SK-N-SH treated with all-trans-retinoic acid at 6 μM for 48 hours (cell line): ENCODE data around the gene ODAD2.

Experiments
- ATAC-seq: fragments of 200-7000 bp; cut with Tn5 transposase; 3 replicates; pipeline ENCODE4 v1.9.1; 2020; ENCODE audit warnings: mild to moderate bottlenecking, moderate library complexity
- ARNTL ChIP-seq: fragments of 450-650 bp; formaldehyde crosslinking; IDR thresholded peaks from 2 replicates; pipeline ENCODE4 v1.5.0; 2020; ENCODE audit warnings: low read depth, mild to moderate bottlenecking, moderate library complexity, borderline replicate concordance
- BACH2 ChIP-seq: fragments of 250-450 bp; sonication (Bioruptor Pico); IDR thresholded peaks from 2 replicates; pipeline ENCODE4 v1.9.0; 2021; ENCODE audit warnings: mild to moderate bottlenecking, borderline replicate concordance
- CREB5 ChIP-seq: fragments of 250-450 bp; sonication (Bioruptor Pico); IDR thresholded peaks from 2 replicates; pipeline ENCODE4 v1.5.1; 2020; ENCODE audit warnings: low read depth, mild to moderate bottlenecking, moderate library complexity
- CSDC2 ChIP-seq: fragments of 250-450 bp; sonication (Bioruptor Pico); IDR thresholded peaks from 2 replicates; pipeline ENCODE4 v1.5.0; 2020; ENCODE audit warnings: mild to moderate bottlenecking, moderate library complexity
- ESRRG ChIP-seq: fragments of 250-450 bp; sonication (Bioruptor Pico); IDR thresholded peaks from 2 replicates; pipeline ENCODE4 v1.6.1; 2021; ENCODE audit warnings: mild to moderate bottlenecking
- GLIS3 ChIP-seq: fragments of 250-450 bp; sonication (Bioruptor Pico); IDR thresholded peaks from 2 replicates; pipeline ENCODE4 v1.5.0; 2020; ENCODE audit warnings: mild to moderate bottlenecking, moderate library complexity
- PATZ1 ChIP-seq: fragments of 250-450 bp; sonication (Bioruptor Pico); IDR thresholded peaks from 2 replicates; pipeline ENCODE4 v1.8.0; 2020; ENCODE audit warnings: mild to moderate bottlenecking, moderate library complexity, borderline replicate concordance
- POU6F1 ChIP-seq: fragments of 250-450 bp; sonication (Bioruptor Pico); IDR thresholded peaks from 2 replicates; pipeline ENCODE4 v1.8.0; 2021; ENCODE audit warnings: low read depth, mild to moderate bottlenecking, moderate library complexity, borderline replicate concordance
- PPARA ChIP-seq: fragments of 250-450 bp; sonication (Bioruptor Pico); IDR thresholded peaks from 2 replicates; pipeline ENCODE4 v1.5.0; 2020; ENCODE audit warnings: mild to moderate bottlenecking, borderline replicate concordance
- RARB ChIP-seq: fragments of 250-450 bp; sonication (Bioruptor Pico); IDR thresholded peaks from 2 replicates; pipeline ENCODE4 v1.8.0; 2021; ENCODE audit warnings: mild to moderate bottlenecking, moderate library complexity
- SNAI2 ChIP-seq: fragments of 250-450 bp; sonication (Bioruptor Pico); IDR thresholded peaks from 2 replicates; pipeline ENCODE4 v1.5.0; 2020; ENCODE audit warnings: mild to moderate bottlenecking, moderate library complexity
- TCF4 ChIP-seq: fragments of 250-450 bp; sonication (Bioruptor Pico); IDR thresholded peaks from 2 replicates; pipeline ENCODE4 v1.8.0; 2021; ENCODE audit warnings: mild to moderate bottlenecking, moderate library complexity, borderline replicate concordance
- TOX ChIP-seq: fragments of 250-450 bp; sonication (Bioruptor Pico); IDR thresholded peaks from 2 replicates; pipeline ENCODE4 v1.8.0; 2021; ENCODE audit warnings: mild to moderate bottlenecking, moderate library complexity, borderline replicate concordance
- TSHZ2 ChIP-seq: fragments of 250-450 bp; sonication (Bioruptor Pico); IDR thresholded peaks from 2 replicates; pipeline ENCODE4 v1.5.0; 2020; ENCODE audit warnings: mild to moderate bottlenecking, moderate library complexity
- ZFP3 ChIP-seq: fragments of 250-450 bp; sonication (Bioruptor Pico); IDR thresholded peaks from 2 replicates; pipeline ENCODE4 v1.5.0; 2020; ENCODE audit warnings: mild to moderate bottlenecking, moderate library complexity
- ZFP30 ChIP-seq: fragments of 450-650 bp; formaldehyde crosslinking; IDR thresholded peaks from 2 replicates; pipeline ENCODE4 v1.5.0; 2022; ENCODE audit warnings: mild to moderate bottlenecking, moderate library complexity
- ZNF565 ChIP-seq: fragments of 450-650 bp; formaldehyde crosslinking; conservative IDR thresholded peaks from 2 replicates; pipeline ENCODE4 v1.5.0; 2020; ENCODE audit warnings: low read depth, mild to moderate bottlenecking, moderate library complexity
- ZNF8 ChIP-seq: fragments of 450-650 bp; formaldehyde crosslinking; IDR thresholded peaks from 2 replicates; pipeline ENCODE4 v1.5.0; 2020; ENCODE audit warnings: mild to moderate bottlenecking, moderate library complexity

Gene ODAD2

GRCh38 chr10:27801171-27801785 is 197.6 kb downstream of the ODAD2 start:
- TF ChIP-seq ZNF565 (CRISPR knock-in tag) (no peak), ESRRG (no peak), BACH2 (CRISPR knock-in tag) (no peak), SNAI2 (CRISPR knock-in tag) (no peak), ZFP3 (CRISPR knock-in tag) (no peak), ZNF8 (CRISPR knock-in tag) (no peak), TCF4 (CRISPR knock-in tag) (no peak), TOX (CRISPR knock-in tag) (no peak), ZFP30 (CRISPR knock-in tag) (no peak), POU6F1 (CRISPR knock-in tag) (no peak), PPARA (CRISPR knock-in tag) (no peak)
- TF ChIP-seq, all 23 proteins: peak for 0
- no peak for ATAC-seq

- TF ChIP-seq CSDC2 (CRISPR knock-in tag) = no peak
- no peak for TF ChIP-seq CREB5 (CRISPR knock-in tag)
- no peak for TF ChIP-seq ZFP3 (CRISPR knock-in tag)
- TF ChIP-seq TCF4 (CRISPR knock-in tag) = no peak
- no peak for TF ChIP-seq ESRRG
- TF ChIP-seq TOX (CRISPR knock-in tag) = no peak
- no peak for TF ChIP-seq RARB (CRISPR knock-in tag)
- no peak for TF ChIP-seq ARNTL
- no peak for ATAC-seq
Observed at GRCh38 chr10:27799046-27799445, 199.8 kb downstream of the ODAD2 start.

GRCh38 chr10:27794157-27794556 is 204.7 kb downstream of the ODAD2 start:
- TF ChIP-seq TSHZ2 (CRISPR knock-in tag) (no peak), GLIS3 (CRISPR knock-in tag) (no peak)
- no peak for ATAC-seq

- TF ChIP-seq CREB5 (CRISPR knock-in tag) (no peak), GLIS3 (CRISPR knock-in tag) (no peak), PATZ1 (CRISPR knock-in tag) (no peak)
- ATAC-seq = no peak
Observed at GRCh38 chr10:27792216-27792615, 206.7 kb downstream of the ODAD2 start.
